Measurements from ENCODE around the gene ZRANB2.

Gene ZRANB2

GRCh38 chr1:71027991-71028390 lies 52.8 kb downstream of the ZRANB2 start:
- DNase-seq (ENCODE audit: low read depth) = no peak

- no peak for DNase-seq (ENCODE audit: low read depth)
Measured at GRCh38 chr1:71026093-71026492, 54.7 kb downstream of the ZRANB2 start.

GRCh38 chr1:71023515-71023914 lies 57.3 kb downstream of the ZRANB2 start:
- no peak for DNase-seq (ENCODE audit: low read depth)

DNA sequence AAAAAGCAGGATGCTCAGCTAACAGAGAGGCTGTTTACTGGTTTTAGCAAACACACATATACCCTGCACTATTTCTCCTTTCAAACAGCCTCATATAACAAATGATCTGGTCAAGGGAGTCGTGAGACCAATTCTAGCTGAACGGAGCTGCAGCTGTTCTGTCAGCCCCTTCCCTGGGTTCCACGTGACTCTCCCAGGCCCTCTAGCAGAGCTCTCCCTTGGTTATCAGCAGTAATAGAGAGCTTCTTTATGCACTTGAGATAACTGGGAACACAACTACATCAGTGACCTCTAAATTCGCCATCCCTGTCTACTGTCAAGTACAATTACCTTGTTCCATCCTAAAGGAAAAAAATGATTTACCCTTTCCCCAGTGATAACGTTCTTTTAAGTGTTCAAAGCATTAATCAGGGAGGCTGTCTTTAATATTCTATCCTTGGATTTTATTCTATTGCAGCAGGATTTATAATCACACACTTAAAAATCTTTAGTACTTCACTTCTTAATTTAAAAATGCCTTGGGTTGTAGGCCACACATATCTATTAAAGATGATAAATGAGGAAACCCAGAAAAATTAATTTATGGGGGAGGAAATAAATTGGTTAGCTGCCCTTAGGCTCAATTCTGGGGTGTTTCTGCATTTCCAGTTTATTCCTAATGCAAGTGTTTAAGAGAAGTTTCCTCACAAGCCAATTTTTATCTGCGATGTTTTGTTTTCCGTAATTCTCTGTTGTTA lies 61.4 kb downstream of the ZRANB2 start:
- no peak for DNase-seq (ENCODE audit: low read depth)

DNA sequence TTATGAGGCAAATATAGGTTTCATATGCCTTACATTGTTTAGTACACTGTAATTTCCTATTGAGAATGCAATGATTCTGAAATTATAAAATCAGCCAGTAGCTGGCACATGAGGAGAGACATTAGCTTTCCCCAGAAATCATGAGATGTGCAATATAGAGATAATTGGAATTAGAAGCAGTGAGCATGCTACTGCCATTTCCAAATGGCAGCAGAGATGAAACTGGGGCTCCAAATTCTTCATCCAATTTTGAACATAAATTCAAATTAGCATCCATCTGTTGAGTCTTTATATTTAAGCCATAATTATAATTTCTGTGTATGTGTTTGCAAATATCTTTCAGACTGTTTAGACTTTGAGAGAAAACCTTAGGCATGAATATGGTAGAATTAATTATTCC lies 62.0 kb downstream of the ZRANB2 start:
- DNase-seq (ENCODE audit: low read depth) = no peak

GRCh38 chr1:71015745-71016144 lies 65.1 kb downstream of the ZRANB2 start:
- no peak for DNase-seq (ENCODE audit: low read depth)

DNA sequence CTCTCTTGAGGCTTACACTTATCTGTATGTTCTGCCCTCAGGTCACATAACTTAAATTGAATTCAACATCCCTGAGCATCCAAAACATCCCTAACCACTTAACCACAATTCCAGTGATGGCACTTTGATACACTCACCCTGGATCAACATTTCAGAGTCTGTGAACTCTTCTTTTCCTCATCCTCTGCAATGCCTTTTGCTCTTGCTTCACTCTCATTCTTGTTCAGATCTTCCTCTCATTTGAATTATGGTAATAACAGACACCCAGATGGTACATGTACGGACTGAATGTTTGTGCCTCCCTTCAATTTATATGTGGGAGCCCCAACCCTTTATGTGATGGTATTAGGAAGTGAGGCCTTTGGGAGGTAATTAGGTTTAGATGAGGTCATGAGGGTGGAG lies 66.7 kb downstream of the ZRANB2 start:
- DNase-seq (ENCODE audit: low read depth) = no peak

Data from GM04504 (cell line).